Right lobe of liver (tissue), 4 donors: ENCODE data around the gene RGS16.

Source experiments
- CTCF ChIP-seq, 4 donors: fragments of 200-600 bp in 3 of 4; fragments of 450-650 bp in 1 of 4; IDR thresholded peaks; one replicate each; pipeline versions ENCODE4 v1.5.1 to v1.8.0; 2016 to 2022; ENCODE audit warnings: antibody characterized with exemption in 4 of 4, mild to moderate bottlenecking in 2 of 4
- POLR2A ChIP-seq: fragments of 450-650 bp; IDR thresholded peaks from one replicate; pipeline ENCODE4 v1.6.1; 2017; ENCODE audit warnings: antibody characterized with exemption, mild to moderate bottlenecking
- donor health status: DM: no; HTN: no; CAD: no.
- donor health status: DM: no; HTN: no; CAD: no.
- donor health status: DM: no; HTN: yes; CAD: no.

GRCh38 chr1:182634306-182635072, 30.3 kb upstream of the RGS16 start:
- TF ChIP-seq CTCF (IDR thresholded peaks at IDR 0.05) (no peak), POLR2A (no peak)
